GM23338 (cell line): ENCODE results near the gene ABI3.

ENCODE experiments used
- CREB1 ChIP-seq: fragments of 250-450 bp; sonication (Bioruptor Pico); IDR thresholded peaks from 2 replicates; pipeline ENCODE4 v1.5.0; 2020; ENCODE audit warnings: low read depth, mild to moderate bottlenecking, moderate library complexity
- CTCF ChIP-seq, 2 experiments: fragments of 200-600 bp in 1 of 2; sonication (generic) in 1 of 2; conservative IDR thresholded peaks; 2 replicates each; pipeline versions ENCODE4 v1.5.1 to v1.6.1; 2016 to 2017; ENCODE audit warnings: antibody characterized with exemption in 2 of 2, low read depth in 2 of 2, mild to moderate bottlenecking in 2 of 2, moderate library complexity in 1 of 2
- EZH2 ChIP-seq: fragments of 200-600 bp; sonication (generic); IDR thresholded peaks from one replicate; pipeline ENCODE4 v1.8.0; 2017; ENCODE audit warnings: antibody characterized with exemption, mild to moderate bottlenecking, low read depth; ENCODE audit not compliant: unreplicated experiment
- EZH2phosphoT487 ChIP-seq: fragments of 200-600 bp; sonication (generic); IDR thresholded peaks from one replicate; pipeline ENCODE4 v1.8.1; 2018; ENCODE audit warnings: antibody characterized with exemption; ENCODE audit not compliant: unreplicated experiment
- NANOG ChIP-seq: IDR thresholded peaks from 2 replicates; pipeline ENCODE4 v1.6.1; 2016; ENCODE audit warnings: antibody characterized with exemption, borderline replicate concordance
- POLR2AphosphoS5 ChIP-seq: IDR thresholded peaks from 2 replicates; pipeline ENCODE4 v1.6.1; 2016; ENCODE audit warnings: antibody characterized with exemption, low read depth
- REST ChIP-seq: IDR thresholded peaks from one replicate; pipeline ENCODE4 v1.6.1; 2018; ENCODE audit warnings: antibody characterized with exemption; ENCODE audit not compliant: unreplicated experiment
- ZNF331 ChIP-seq: fragments of 250-450 bp; sonication (Bioruptor Pico); IDR thresholded peaks from 2 replicates; pipeline ENCODE4 v1.5.0; 2020; ENCODE audit warnings: low read depth, mild to moderate bottlenecking, moderate library complexity

- TF ChIP-seq CTCF (conservative IDR thresholded peaks at IDR 0.05; ENCODE audit: low read depth in 2 of 2) (no peak), NANOG (no peak), ZNF331 (CRISPR knock-in tag) (no peak), EZH2phosphoT487 (no peak), EZH2 (no peak), REST (no peak), CREB1 (CRISPR knock-in tag) (no peak), POLR2AphosphoS5 (no peak)
Measured at GRCh38 chr17:49190932-49191331, 19.6 kb upstream of the ABI3 start.
